ENCODE data around the gene SLC48A1.
"Not testable (repeated sequence)": the region's sequence is repeated elsewhere in the genome, so short reads cannot be mapped to it uniquely, and the experiment has no call there.

Gene SLC48A1

GRCh38 chr12:47814539-47815170 is 41.6 kb downstream of the SLC48A1 start:
- ChIA-PET POLR2A (interaction anchor here (0.7 to 1.2 kb wide), 2 partner anchors 14 to 1143 kb away, joined by 3 read pairs; partner anchors contain the start of gene ARF3), CTCF (interaction anchor here (1.0 to 31.1 kb wide), 7 partner anchors 11 to 98 kb away, joined by 3 to 685 read pairs (median 4); no protein-coding TSS in a partner anchor)
- DNase-seq (ENCODE audit: extremely low spot score), result no peak
- no peak for TF ChIP-seq CTCF (IDR thresholded peaks at IDR 0.05; ENCODE audit: control extremely low read depth, extremely low read depth, low read depth, missing control alignments)

- CTCF ChIA-PET, result interaction anchor here (7.8 to 31.1 kb wide), 2 partner anchors 19 to 20 kb away, joined by 260 to 685 read pairs; no protein-coding TSS in a partner anchor
- DNase-seq (ENCODE audit: extremely low spot score), result not testable (repeated sequence)
- POLR2A ChIA-PET, result interaction anchor here (0.7 kb wide), 1 partner anchor 47 kb away, joined by 6 read pairs; no protein-coding TSS in a partner anchor
Observed at GRCh38 chr12:47815447-47815846, 42.4 kb downstream of the SLC48A1 start.

GRCh38 chr12:47816403-47817271 is 43.6 kb downstream of the SLC48A1 start:
- no peak for TF ChIP-seq CTCF (IDR thresholded peaks at IDR 0.05; ENCODE audit: control extremely low read depth, extremely low read depth, low read depth, missing control alignments)
- ChIA-PET POLR2A (interaction anchor here (0.7 to 2.3 kb wide), 2 partner anchors 15 to 46 kb away, joined by 6 to 8 read pairs; no protein-coding TSS in a partner anchor), CTCF (interaction anchor here (0.8 to 7.8 kb wide), 11 partner anchors 10 to 75 kb away, joined by 3 to 260 read pairs (median 9); partner anchors contain the start of gene RAPGEF3)
- no peak for DNase-seq (ENCODE audit: extremely low spot score)

GRCh38 chr12:47817272-47818006 is 44.4 kb downstream of the SLC48A1 start:
- CTCF ChIA-PET, result interaction anchor here (0.8 to 7.8 kb wide), 13 partner anchors 11 to 76 kb away, joined by 3 to 260 read pairs (median 4); partner anchors contain the start of gene RAPGEF3
- POLR2A ChIA-PET, result interaction anchor here (0.6 to 2.3 kb wide), 2 partner anchors 15 to 48 kb away, joined by 3 to 8 read pairs; no protein-coding TSS in a partner anchor

GRCh38 chr12:47818007-47818376 is 45.0 kb downstream of the SLC48A1 start:
- no peak for TF ChIP-seq CTCF (IDR thresholded peaks at IDR 0.05; ENCODE audit: control extremely low read depth, extremely low read depth, low read depth, missing control alignments)
- DNase-seq (ENCODE audit: extremely low spot score), result no peak
- ChIA-PET CTCF (interaction anchor here (0.9 to 7.8 kb wide), 14 partner anchors 11 to 145 kb away, joined by 3 to 260 read pairs (median 4); partner anchors contain the start of genes RAPGEF3 and TMEM106C), POLR2A (interaction anchor here (0.6 to 2.3 kb wide), 2 partner anchors 14 to 47 kb away, joined by 3 to 8 read pairs; no protein-coding TSS in a partner anchor)

More at GRCh38 chr12:47817272-47818006, 44.4 kb downstream of the SLC48A1 start:
- DNase-seq (ENCODE audit: extremely low spot score), result no peak
- TF ChIP-seq CTCF (IDR thresholded peaks at IDR 0.05; ENCODE audit: control extremely low read depth, extremely low read depth, low read depth, missing control alignments), result no peak

- no peak for DNase-seq (ENCODE audit: extremely low spot score)
- CTCF ChIA-PET, result interaction anchor here (0.9 to 7.8 kb wide), 10 partner anchors 12 to 145 kb away, joined by 3 to 260 read pairs (median 11); partner anchors contain the start of gene TMEM106C
- no peak for TF ChIP-seq CTCF (IDR thresholded peaks at IDR 0.05; ENCODE audit: control extremely low read depth, extremely low read depth, low read depth, missing control alignments)
- POLR2A ChIA-PET, result interaction anchor here (2.3 kb wide), 1 partner anchor 13 kb away, joined by 8 read pairs; no protein-coding TSS in a partner anchor
Observed at GRCh38 chr12:47818467-47819137, 45.6 kb downstream of the SLC48A1 start.

Data from GM10248 (cell line).